Activated CD4-positive, alpha-beta T cell treated with anti-CD3 and anti-CD28 coated beads, Interleukin-2, Interleukin-6, amounts not matched to agents 100 ng/mL and 50 ng/mL, durations not matched to agents 16 hours and 8 hours (primary cell): Measurements from ENCODE around the gene C21orf58.

ENCODE experiments used
- DNase-seq: peaks from one replicate; pipeline ENCODE4 v3.0.0-alpha.2; 2020

C21orf58 gene

DNA sequence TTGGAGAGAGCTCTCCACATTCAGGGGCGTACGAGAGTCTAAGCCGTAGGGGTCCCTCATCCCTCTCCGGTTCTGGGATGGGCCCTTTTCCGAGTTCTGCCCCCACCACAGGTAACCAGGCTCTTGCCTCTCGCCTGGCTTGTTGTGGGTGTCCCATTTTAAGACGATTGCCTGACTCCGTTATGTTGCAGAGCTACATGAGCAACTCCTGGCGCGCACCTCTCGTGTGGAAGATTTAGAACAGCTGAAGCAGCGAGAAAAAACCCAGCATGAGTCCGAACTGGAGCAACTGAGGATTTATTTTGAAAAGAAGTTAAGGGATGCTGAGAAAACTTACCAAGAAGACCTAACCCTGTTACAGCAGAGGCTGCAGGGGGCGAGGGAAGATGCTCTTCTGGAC is 29.2 kb upstream of the C21orf58 start:
- no peak for DNase-seq

DNA sequence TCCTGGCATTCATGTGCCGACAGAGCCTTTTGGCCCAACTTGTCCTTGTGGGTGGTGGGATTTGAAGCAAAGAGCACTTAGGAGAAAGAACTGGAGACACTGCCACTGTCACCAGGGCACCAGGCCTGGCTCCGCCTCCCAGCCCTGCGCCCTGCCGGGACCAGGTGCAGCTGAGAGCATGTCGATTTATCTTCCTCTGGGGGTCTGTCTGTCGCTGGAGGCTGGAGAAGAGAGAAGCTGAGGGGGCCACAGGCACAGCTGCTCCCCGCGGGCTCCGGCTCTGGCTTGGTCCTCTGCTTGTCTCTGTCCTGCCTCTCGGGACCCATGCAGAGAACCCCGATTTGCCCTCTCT is 28.5 kb upstream of the C21orf58 start:
- no peak for DNase-seq

DNA sequence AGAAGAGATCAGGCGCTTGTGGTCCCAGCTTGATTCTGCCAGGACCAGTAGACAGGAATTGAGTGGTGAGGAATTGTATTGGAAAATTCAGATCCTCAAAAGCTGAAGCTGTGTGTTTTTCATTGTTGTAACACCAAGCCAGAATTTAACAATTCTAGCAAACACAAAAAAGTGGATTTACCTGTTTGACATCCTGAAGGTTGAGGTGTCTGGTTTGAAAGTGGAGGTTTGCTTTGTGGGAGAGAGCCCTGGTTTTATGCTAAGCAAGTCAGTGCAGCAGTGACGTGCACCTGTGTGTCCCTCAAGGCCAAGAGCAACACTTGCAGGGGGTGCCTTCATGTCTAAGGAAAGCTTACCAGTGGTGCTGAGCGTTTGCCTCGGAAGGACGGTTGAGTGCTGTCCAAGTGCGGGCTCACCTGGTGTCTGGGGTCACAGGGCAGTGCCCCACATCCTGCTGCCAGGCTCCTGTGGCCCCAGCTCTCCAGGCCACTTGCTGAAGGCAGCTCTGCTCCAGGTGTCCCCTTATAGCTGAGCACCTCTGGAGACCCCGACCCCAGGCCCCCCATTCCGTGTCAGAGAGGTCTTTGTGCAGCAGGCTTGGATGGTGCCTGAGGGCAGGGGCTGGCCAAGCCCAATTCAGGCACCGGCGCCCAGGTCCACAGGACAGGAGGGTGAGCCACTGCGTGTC is 27.9 kb upstream of the C21orf58 start:
- no peak for DNase-seq

DNA sequence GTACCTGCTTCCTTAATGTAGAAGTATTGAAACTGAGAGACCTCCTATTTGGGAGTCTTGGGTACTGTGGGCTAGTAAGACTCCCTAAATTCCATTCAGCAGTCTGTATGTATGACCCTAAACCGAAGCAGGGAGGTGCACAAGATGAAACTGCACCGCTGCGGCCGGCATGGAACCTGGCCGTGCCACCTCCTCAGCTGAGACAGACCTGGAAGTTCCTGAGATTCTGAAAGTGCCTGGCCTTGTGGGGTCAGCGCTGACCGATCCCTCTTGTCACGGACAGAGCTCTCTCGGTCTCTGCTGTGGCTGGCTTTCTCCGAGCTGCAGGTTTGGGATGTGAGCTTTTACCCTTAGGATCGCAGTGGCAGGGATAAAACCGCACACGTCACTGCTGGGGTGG is 27.3 kb upstream of the C21orf58 start:
- no peak for DNase-seq

DNA sequence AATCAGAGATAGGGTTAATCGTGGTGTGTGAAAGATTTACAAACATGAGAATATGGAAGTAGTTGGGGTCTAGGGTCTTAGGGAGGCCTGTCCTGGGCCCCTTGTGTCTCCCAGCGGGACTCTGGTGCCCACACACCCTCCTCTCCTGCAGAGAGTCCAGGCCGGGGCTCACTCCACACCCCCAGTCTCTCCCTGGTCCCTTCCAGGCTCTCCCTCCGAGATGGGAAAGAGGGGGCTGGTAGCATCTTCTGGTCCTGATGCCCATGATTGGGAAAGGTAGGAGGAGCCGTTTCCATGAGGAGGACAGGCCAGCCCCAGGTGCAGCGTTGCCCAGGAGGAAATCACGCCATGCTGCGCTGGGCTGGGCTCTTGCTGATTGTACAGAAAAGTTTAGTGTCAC is 26.9 kb upstream of the C21orf58 start:
- no peak for DNase-seq

DNA sequence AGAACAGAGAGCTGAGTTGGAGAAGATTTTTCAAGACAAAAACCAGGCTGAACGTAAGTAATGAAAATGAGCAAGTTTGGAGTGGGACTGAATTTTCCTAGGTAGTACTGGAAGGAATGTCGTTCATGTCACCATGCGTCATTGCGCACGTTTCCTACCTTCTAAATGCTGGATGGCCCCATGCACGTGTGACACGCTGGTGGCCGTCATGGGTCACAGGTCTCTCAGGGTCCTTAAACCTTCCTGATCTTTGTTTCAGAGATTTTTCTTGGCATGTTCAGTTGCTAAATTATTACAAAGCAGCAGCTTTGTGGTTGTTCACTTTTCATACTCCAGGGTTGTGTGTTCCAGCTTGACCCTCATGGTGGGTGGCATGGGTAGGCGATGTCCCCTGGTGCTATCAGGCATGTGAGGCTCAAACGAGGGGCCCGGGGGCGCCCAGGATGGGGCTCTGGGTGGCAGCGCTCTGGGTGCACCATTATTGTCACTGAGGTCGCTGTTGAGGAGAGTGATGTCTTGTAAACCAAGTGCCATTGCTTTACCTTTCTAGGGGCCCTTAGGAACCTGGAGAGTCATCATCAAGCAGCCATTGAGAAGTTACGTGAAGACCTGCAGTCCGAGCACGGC is 25.6 kb upstream of the C21orf58 start:
- DNase-seq, result no peak

DNA sequence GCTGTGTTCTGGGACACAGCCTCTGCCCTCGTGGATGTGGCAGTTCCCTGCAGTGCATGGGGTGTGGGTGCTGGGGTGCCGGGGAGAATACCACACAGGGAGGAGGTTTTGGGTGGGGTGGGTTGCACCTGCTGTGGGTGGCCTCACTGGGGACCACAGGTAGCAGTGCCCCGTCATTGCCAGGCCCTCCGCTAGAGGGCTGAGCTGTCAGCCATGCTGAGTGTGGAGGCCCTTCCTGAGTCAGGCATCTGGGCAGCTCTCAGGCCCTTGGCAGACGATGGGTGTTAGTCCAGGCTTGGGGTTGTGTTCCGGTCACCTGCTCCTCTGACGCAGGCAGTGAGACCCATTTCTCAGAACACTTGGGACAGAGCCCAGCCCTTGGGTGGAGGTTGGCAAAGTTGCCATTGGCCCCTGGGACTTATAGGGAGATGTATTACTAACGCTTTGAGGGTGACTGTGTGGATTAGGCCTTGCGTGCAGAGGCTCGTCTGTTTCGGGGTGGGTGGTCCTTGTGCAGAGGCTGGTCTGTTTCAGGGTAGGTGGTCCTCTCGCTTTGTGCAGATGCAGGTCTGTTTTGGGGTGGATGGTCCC is 24.2 kb upstream of the C21orf58 start:
- DNase-seq, result no peak

DNA sequence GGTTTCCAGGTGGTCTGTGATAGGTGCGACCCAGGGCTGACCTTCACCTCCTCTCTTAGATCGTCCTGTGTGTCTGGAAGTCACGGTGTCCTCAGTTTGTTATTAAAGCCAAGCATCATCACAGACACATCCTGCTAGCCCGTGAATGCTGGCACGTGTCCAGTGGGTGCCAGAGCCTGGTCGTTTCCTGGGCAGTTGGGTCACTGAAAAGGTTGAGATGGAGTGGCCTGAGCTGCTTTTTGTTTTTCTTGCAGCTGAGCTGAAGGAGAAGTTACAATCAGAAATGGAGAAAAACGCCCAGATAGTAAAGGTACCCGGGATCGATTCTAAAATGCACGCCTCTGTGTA is 23.5 kb upstream of the C21orf58 start:
- DNase-seq, result no peak

DNA sequence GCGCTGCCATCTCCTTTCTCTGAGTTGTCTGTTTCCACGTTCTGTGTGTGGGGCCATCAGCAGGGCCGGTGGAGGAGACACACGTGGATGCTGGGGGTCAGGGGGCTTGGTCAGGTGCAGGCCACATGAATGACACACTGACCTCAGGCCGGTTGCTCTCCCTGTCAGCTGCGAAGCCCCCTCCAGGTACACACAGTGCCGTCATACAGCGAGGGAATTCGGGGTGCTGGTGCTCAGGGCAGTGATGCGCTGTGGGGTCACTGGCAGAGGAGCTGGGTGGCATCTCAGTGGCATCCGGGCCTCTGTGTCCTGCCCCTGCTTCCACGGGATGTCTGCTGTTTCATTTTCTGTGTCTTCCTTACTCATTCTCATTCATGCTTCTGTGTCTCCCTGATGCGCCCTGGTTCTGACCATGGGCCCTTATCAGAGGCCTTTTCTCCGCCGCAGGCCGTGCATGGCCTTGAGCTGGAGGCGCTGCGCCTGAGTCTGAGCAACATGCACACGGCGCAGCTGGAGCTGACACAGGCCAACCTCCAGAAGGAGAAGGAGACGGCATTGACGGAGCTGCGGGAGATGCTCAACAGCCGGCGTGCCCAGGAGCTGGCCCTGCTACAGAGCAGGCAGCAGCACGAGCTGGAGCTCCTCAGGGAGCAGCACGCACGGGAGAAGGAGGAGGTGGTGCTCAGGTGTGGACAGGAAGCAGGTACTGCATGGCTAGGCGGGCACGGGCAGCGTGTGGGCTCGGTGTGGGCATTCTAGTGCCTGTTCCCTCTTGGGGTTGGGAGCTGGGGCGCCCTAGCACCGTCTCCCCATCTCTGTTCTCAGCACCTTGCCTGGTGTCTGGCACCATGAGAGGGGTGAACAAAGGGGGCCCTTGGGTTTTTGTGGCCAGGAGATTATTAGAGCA is 22.9 kb upstream of the C21orf58 start:
- no peak for DNase-seq

DNA sequence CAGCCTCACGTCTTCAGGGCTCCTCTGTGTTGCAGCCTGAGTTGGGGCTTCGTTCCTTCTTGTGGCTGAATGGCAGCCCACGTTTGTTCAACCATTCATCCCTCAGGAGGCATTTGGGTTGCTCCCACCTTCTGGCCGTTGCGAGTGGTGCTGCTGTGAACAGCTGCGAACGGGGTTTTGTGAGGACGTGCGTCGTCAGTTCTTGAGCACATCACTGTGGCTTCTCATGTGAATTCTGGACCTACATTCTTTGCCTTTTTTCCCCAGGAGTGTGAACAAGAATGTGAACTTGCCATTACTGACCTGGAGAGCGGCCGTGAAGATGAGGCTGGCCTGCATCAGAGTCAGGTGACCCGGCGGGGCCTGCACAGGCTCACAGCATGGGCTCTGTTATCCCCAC is 22.2 kb upstream of the C21orf58 start:
- DNase-seq, result no peak

DNA sequence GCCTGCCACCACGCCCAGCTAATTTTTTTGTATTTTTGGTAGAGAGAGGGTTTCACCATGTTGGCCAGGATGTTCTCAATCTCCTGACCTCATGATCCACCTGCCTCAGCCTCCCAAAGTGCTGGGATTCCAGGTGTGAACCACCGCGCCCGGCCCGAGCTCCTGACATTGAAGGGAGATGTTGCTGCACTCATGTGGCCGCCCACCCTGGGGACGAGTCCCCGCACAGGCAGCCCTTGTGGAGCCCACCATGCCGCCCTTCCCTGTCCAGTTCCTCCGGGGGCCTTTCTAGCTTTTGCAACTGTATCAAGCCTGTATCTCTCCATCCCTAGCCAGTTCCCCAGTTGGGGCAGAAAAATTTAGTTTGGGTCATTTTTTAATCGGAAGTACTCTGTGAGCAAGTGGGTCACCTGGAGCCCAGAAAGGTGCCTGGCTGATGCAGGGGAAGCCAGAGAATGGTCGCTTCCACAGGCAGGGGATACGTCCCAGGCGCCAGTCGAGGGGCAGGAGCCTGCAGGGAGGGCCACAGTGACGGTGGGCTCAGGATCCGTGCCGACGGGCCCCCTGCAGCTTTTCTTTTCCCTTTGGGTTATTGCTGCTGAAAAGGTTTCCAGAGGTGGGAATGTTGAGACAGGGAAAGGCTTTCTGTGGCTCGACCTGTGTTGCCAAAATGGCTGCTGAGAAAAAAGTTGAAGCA is 20.7 kb upstream of the C21orf58 start:
- no peak for DNase-seq

DNA sequence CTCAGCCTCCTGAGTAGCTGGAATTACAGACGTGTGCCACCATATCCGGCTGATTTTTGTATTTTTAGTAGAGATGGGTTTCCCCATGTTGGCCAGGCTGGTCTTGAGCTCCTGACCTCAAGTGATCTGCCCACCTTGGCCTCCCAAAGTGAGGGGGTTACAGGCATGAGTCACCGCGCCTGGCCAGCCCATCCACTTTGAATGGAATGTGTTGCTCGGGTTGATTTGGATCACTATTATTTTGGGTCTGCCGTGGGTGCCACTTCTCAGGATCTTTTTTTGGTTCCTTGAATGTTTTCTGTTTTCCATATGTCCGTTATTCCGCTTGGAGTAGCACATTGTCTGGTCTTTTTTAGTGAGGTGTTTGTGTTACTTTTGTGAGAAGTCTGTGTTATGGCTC is 17.3 kb upstream of the C21orf58 start:
- DNase-seq, result no peak

DNA sequence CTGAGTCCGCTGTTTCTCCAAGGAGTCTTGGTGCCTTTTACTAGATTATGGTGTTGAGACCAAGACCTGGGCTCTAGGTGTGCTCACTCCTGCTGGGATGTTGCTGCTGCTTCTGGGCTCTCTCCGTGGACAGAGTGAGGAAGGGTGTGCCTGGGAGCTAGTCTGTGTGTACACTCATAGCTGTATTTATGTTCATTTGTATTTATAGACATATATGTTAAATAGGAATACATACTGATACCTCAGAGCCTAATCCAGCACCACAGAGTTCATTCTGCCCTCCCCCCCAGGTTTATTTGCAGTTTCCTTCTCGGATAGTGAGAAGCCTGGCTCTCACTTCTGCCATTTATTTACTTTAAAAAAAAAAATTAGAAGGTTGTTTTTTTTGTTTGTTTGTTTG is 12.9 kb upstream of the C21orf58 start:
- no peak for DNase-seq

DNA sequence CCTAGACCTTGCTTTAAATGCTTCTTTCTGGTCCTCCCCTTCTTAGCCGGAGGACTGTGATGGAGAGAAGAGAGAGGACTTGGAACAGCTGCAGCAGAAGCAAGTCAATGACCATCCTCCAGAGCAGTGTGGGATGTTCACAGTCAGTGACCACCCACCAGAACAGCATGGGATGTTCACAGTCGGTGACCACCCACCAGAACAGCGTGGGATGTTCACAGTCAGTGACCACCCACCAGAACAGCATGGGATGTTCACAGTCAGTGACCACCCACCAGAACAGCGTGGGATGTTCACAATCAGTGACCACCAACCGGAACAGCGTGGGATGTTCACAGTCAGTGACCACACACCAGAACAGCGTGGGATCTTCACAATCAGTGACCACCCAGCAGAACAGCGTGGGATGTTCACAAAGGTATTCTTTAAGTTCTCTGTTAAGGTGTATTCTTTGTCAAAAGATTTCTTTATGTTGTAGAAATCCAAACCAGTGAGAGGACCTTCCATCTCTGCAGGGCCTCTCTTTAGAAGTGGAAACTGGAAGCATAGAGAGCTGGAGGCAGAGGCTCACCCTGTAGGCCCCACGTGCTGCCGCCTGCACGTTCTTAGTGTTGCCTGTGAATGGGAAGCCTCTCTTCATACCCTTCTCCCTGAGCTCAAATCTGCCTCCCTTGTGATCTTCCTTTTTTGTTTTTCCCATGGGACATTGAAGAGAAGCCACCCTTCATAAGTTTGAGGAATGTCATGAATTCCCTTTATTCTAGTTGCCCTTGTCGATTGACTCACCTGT is 10.9 kb upstream of the C21orf58 start:
- DNase-seq, result no peak

DNA sequence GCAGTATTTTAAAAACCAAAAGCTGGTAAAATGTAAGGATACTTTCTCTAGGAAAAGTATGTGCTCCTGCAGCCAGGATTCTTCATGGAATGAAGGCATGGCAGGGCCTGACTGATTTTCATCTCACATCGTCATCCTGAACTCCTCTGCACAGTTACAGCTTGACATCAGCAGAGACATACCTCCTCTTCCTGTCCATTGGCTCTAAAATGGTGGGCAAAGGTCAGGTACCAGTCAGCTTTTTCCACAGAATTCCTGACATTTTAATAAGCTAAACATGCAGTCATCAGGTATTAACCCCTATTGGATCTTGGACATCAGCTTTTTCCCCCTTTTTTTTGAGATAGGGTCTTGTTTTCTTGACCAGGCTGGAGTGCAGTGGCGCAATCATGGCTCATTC is 6.1 kb upstream of the C21orf58 start:
- DNase-seq, result no peak

DNA sequence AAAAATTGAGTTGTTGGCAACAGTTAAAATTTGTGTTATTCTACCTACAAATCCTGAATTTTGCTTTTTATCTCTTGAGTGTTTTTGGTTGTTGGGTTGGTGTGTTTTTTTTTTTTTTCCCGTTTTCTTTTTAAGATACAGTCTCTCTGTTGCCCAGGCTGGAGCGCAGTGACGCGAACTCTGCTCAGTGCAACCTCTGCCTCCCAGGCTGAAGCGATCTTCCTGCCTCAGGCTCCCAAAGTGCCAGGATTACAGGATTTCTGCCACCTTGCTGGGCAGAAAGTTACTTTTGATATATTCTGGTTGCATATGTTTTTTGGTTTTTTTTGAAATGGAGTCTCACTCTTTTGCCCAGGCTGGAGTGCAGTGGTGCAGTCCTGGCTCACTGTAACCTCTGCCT is 4.5 kb upstream of the C21orf58 start:
- no peak for DNase-seq

DNA sequence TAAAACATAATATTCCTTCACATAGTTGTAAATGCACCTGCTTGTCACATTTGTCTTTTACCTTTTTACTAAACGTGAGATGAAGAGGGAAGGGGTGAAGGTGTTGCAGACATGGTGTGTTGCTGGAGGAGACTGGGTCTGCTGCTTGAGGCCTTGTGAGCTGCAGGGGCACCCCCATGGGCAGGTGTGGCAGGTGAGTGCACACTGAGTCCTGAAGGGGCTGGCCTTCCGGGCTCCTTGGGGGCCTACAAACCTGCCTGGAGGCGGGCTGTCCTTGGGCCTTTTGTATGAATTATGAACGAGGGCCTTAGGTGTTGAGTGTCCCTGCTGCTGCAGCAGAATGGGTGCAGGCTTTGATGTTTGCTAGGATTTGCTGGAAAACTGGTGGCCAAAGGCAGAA is 4.0 kb upstream of the C21orf58 start:
- DNase-seq, result no peak

DNA sequence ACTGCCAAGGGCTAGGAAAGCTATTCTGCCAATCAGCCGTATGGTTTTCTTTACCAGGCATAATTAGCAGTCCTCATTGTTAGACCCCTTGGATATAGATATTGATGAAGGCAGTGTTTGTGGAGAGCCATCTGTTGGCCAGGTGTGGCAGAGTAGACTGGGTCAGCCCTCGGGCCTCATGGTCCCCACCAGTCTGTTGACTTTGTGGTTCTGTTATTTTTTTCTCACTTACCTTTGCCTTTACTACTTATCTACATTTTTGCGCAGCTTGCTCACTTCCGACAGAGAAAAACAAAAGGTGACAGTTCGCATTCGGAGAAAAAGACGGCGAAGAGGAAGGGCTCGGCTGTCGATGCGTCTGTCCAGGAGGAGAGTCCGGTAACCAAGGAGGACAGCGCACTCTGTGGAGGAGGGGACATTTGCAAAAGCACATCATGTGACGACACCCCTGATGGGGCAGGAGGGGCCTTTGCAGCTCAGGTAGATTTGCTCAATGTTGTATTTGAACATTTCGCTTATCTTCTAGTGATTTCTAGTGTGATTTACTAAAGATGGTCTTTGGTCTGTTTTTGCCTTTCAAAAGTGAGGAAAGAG is 2.5 kb upstream of the C21orf58 start:
- DNase-seq, result no peak

DNA sequence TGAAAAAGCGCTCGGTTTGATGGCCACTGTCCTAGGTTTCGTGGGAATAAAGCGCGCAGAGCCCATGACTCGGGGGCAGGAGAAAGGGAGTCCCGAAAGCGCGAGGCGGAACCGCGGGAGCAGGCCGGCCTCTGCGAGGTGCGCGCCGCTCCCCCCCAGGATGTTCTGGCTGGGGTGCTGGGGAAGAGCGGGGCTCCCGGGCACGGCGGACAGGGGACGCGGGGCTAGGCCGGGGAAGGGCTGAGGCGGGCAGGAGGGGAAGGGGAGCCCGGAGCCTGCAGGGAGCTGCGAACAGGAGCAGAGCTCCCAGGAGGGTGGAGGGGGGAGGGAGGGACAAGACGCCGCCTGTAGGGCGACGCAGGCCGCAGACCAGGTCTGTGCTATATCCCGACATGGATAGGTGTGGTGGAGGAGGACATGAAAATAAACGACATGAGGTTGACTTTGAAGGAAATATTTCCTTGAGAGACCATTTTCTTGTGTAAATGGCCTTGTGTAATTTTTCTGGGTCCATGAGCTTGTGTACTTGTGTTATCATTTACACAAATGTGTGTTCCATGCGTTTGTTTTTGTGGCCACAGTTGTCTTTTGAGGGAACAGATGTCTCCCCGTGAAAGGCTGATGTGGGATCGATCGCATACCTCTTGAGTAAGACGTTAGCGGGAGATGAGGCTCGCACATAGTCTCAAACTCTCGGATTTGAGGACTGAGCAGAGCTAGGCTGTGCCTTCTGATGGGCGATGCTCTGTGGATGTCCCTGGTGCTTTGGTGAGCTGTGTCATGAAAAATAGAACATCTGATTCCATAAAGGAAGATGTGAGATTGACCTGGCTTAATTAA is 1.6 kb upstream of the C21orf58 start:
- DNase-seq, result peak; percentile 59

DNA sequence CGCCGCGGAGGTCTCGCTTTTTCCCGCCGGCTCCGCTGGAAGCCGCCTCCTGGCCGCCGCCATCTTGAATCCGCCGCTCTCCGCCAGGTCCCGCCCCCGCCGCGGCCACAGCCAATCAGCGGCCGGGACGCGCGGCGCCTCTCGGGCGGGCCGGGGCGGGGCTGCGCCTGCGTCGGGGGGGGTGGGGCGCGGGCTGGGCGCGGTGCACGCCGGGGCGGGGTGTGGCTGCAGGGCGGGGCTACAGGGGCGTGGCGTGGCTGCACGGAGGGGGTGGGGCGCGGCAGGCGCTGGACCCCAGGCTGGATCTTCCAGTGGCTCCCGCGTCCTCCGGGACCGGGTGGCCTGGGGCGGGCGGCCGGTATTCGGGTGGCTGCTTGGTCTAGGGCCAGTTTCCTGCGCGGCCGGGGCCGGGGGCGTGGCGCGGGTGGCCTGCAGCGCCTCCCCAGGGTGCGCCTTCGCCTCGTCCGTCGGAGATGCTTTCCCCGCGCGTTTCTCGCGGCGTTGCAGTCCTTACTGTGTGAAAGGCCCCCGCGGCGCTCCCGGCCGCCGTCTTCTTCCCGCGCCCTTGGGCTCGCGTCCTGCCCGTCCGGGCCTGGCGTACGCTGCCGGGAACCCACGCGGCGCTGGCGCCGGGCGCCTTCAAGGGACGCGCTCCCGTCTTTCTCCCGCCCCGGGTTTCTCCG is 861 bp upstream of the C21orf58 start:
- peak; percentile 92 for DNase-seq
